Glomerular endothelial cell (primary cell): ENCODE measurements around the gene HBP1. TPM values are rescaled to one million over a fixed set of nuclear protein-coding genes. Genes with fewer than 3 reads are reported as not detected.
"Not testable (repeated sequence)": the region's sequence is repeated elsewhere in the genome, so short reads cannot be mapped to it uniquely, and the experiment has no call there.

Source experiments
- DNase-seq: peaks from one replicate; pipeline ENCODE4 v3.0.0-alpha.2; 2011; ENCODE audit warnings: low read depth, low spot score; ENCODE audit errors: extremely low read depth
- total RNA-seq: library from RNA; depleted of rRNA; stranded (reverse); fragments of >200 nt; gene quantifications from 2 replicates; pipeline ENCODE4 v1.2.3, GENCODE V29; 2015

Gene HBP1
- total RNA-seq, 1 donor from 2014 or later: 74.7 TPM

GRCh38 chr7:107154826-107155225 is 14.0 kb upstream of the HBP1 start:
- DNase-seq: no peak

GRCh38 chr7:107155726-107156125 is 13.1 kb upstream of the HBP1 start:
- not testable (repeated sequence) for DNase-seq

- DNase-seq: no peak
Observed at GRCh38 chr7:107157091-107157490, 11.7 kb upstream of the HBP1 start.

- no peak for DNase-seq
Observed at GRCh38 chr7:107158028-107158427, 10.8 kb upstream of the HBP1 start.

GRCh38 chr7:107160389-107160788 is 8.4 kb upstream of the HBP1 start:
- no peak for DNase-seq

- DNase-seq: no peak
Observed at GRCh38 chr7:107161415-107161814, 7.4 kb upstream of the HBP1 start.

GRCh38 chr7:107162475-107162874 is 6.3 kb upstream of the HBP1 start:
- no peak for DNase-seq

GRCh38 chr7:107164092-107164491 is 4.7 kb upstream of the HBP1 start:
- no peak for DNase-seq

GRCh38 chr7:107165341-107165740 is 3.5 kb upstream of the HBP1 start:
- no peak for DNase-seq

GRCh38 chr7:107166736-107167426 is 1.9 kb upstream of the HBP1 start:
- no peak for DNase-seq

- DNase-seq: peak; percentile 81
Observed at GRCh38 chr7:107167483-107168232, 1.1 kb upstream of the HBP1 start.

GRCh38 chr7:107169120-107170050 is 582 bp downstream of the HBP1 start:
- DNase-seq: peak; percentile 79

GRCh38 chr7:107170051-107170915 is 1.5 kb downstream of the HBP1 start:
- no peak for DNase-seq

- no peak for DNase-seq
Observed at GRCh38 chr7:107171496-107171895, 2.7 kb downstream of the HBP1 start.

GRCh38 chr7:107172276-107173032 is 3.7 kb downstream of the HBP1 start:
- no peak for DNase-seq

- no peak for DNase-seq
Observed at GRCh38 chr7:107173191-107173590, 4.4 kb downstream of the HBP1 start.

GRCh38 chr7:107173691-107174406 is 5.0 kb downstream of the HBP1 start:
- DNase-seq: no peak

GRCh38 chr7:107179326-107180164 is 10.7 kb downstream of the HBP1 start:
- DNase-seq: no peak
